ENCODE measurements around the gene STK17A.
"Not testable (repeated sequence)": the region's sequence is repeated elsewhere in the genome, so short reads cannot be mapped to it uniquely, and the experiment has no call there.

STK17A gene

GRCh38 chr7:43669286-43670081 lies 86.6 kb downstream of the STK17A start:
- no peaks in the 10 kb centered on the region; the same call in 1 of the 2 replicates for H3K9me3 ChIP-seq
- no peaks in the 10 kb centered on the region for H3K27me3 ChIP-seq
- DNase-seq: no peak
- TF ChIP-seq CTCF (IDR thresholded peaks at IDR 0.05; ENCODE audit: low read depth, low read length): no peak
- no peak overlapping the region for H3K4me3 ChIP-seq (ENCODE audit: low read depth, low read length)
- H3K4me1 ChIP-seq: no peaks in the 10 kb centered on the region
- no peaks in the 10 kb centered on the region for H3K36me3 ChIP-seq

GRCh38 chr7:43671521-43671920 lies 88.6 kb downstream of the STK17A start:
- no peak for TF ChIP-seq CTCF (IDR thresholded peaks at IDR 0.05; ENCODE audit: low read depth, low read length)
- Histone ChIP-seq H3K36me3 (no peaks in the 10 kb centered on the region), H3K9me3 (no peaks in the 10 kb centered on the region; the same call in 1 of the 2 replicates), H3K4me1 (no peaks in the 10 kb centered on the region), H3K27me3 (no peaks in the 10 kb centered on the region), H3K4me3 (ENCODE audit: low read depth, low read length) (no peak overlapping the region)
- DNase-seq: no peak

GRCh38 chr7:43673243-43673976 lies 90.5 kb downstream of the STK17A start:
- not testable (repeated sequence) for H3K9me3 ChIP-seq; H3K36me3 ChIP-seq; H3K27me3 ChIP-seq; H3K4me1 ChIP-seq; H3K4me3 ChIP-seq (ENCODE audit: low read depth, low read length); DNase-seq

- H3K36me3 ChIP-seq: no peaks in the 10 kb centered on the region
These were observed 91.9 kb downstream of the STK17A start for GRCh38 chr7:43674559-43675436.

More at GRCh38 chr7:43674559-43675436, 91.9 kb downstream of the STK17A start:
- H3K27me3 ChIP-seq: no peaks in the 10 kb centered on the region
- no peak for TF ChIP-seq CTCF (IDR thresholded peaks at IDR 0.05; ENCODE audit: low read depth, low read length)
- DNase-seq: no peak
- no peaks in the 10 kb centered on the region for H3K4me1 ChIP-seq
- H3K9me3 ChIP-seq: no peaks in the 10 kb centered on the region; the same call in 1 of the 2 replicates
- no peak overlapping the region for H3K4me3 ChIP-seq (ENCODE audit: low read depth, low read length)

Measured in BE2C (cell line).